H9 (cell line): ENCODE data around the gene EPC2. TPM values are rescaled to one million over a fixed set of nuclear protein-coding genes. Genes with fewer than 3 reads are reported as not detected.

ENCODE experiments used
- DNase-seq: peaks from one replicate; pipeline ENCODE4 v3.0.0-alpha.2; 2017
- H2AFZ ChIP-seq: one replicate; pipeline ENCODE4 v1.6.1; 2013; ENCODE audit warnings: mild to moderate bottlenecking, low read length, control low read depth, moderate library complexity
- H2AK5ac ChIP-seq: 2 replicates; pipeline ENCODE4 v1.6.1; 2013; ENCODE audit warnings: low read length, control low read depth, mixed read lengths; ENCODE audit not compliant: insufficient read length
- H2BK120ac ChIP-seq: one replicate; pipeline ENCODE4 v1.6.1; 2013; ENCODE audit warnings: low read depth, mild to moderate bottlenecking, low read length, control low read depth, inconsistent platforms; ENCODE audit not compliant: poor library complexity, severe bottlenecking
- H2BK12ac ChIP-seq: 2 replicates; pipeline ENCODE4 v1.6.1; 2013; ENCODE audit warnings: low read length, control low read depth, mixed read lengths, low read depth; ENCODE audit not compliant: insufficient read length
- H2BK15ac ChIP-seq: 2 replicates; pipeline ENCODE4 v1.6.1; 2013; ENCODE audit warnings: low read depth, low read length, control low read depth
- H2BK20ac ChIP-seq: one replicate; pipeline ENCODE4 v1.6.1; 2013; ENCODE audit warnings: low read depth, mild to moderate bottlenecking, low read length, control low read depth, inconsistent platforms; ENCODE audit not compliant: poor library complexity, severe bottlenecking
- H2BK5ac ChIP-seq: 2 replicates; pipeline ENCODE4 v1.6.1; 2013; ENCODE audit warnings: low read length, control low read depth, mixed read lengths; ENCODE audit not compliant: insufficient read length
- H3K14ac ChIP-seq: 2 replicates; pipeline ENCODE4 v1.6.1; 2013; ENCODE audit warnings: low read length, control low read depth; ENCODE audit not compliant: insufficient read depth
- H3K18ac ChIP-seq: 2 replicates; pipeline ENCODE4 v1.6.1; 2013; ENCODE audit warnings: low read depth, mild to moderate bottlenecking, mixed read lengths, low read length, control low read depth; ENCODE audit not compliant: insufficient read length
- H3K23ac ChIP-seq: 2 replicates; pipeline ENCODE4 v1.6.1; 2013; ENCODE audit warnings: low read length, control low read depth, mixed read lengths, low read depth; ENCODE audit not compliant: insufficient read length
- H3K23me2 ChIP-seq: 2 replicates; pipeline ENCODE4 v1.6.1; 2013; ENCODE audit warnings: low read depth, mild to moderate bottlenecking, mixed read lengths, low read length, control low read depth; ENCODE audit not compliant: insufficient read length, poor library complexity, severe bottlenecking
- H3K27ac ChIP-seq: 2 replicates; pipeline ENCODE4 v1.5.1; 2013; ENCODE audit warnings: low read length, control low read depth, mixed read lengths, low read depth; ENCODE audit not compliant: insufficient read length
- H3K27me3 ChIP-seq: 2 replicates; pipeline ENCODE4 v1.6.1; 2013; ENCODE audit warnings: low read length, control low read depth, inconsistent platforms; ENCODE audit not compliant: insufficient read depth
- H3K4ac ChIP-seq: 2 replicates; pipeline ENCODE4 v1.6.1; 2013; ENCODE audit warnings: low read depth, mild to moderate bottlenecking, control low read depth, inconsistent platforms, low read length, moderate library complexity
- H3K4me1 ChIP-seq: 2 replicates; pipeline ENCODE4 v1.6.1; 2013; ENCODE audit warnings: low read length, control low read depth, inconsistent platforms; ENCODE audit not compliant: insufficient read depth
- H3K4me2 ChIP-seq: 2 replicates; pipeline ENCODE4 v1.6.1; 2013; ENCODE audit warnings: low read length, control low read depth, mixed read lengths; ENCODE audit not compliant: insufficient read length, insufficient read depth
- H3K56ac ChIP-seq: 2 replicates; pipeline ENCODE4 v1.6.1; 2013; ENCODE audit warnings: low read depth, mild to moderate bottlenecking, mixed read lengths, low read length, control low read depth; ENCODE audit not compliant: insufficient read length
- H3K79me1 ChIP-seq: 2 replicates; pipeline ENCODE4 v1.6.1; 2013; ENCODE audit warnings: low read depth, mild to moderate bottlenecking, moderate library complexity, low read length, control low read depth, inconsistent platforms; ENCODE audit not compliant: insufficient read depth, poor library complexity, severe bottlenecking
- H3K79me2 ChIP-seq: 2 replicates; pipeline ENCODE4 v1.6.1; 2013; ENCODE audit warnings: low read length, control low read depth, inconsistent platforms; ENCODE audit not compliant: insufficient read depth
- H3K9ac ChIP-seq: 2 replicates; pipeline ENCODE4 v1.6.1; 2013; ENCODE audit warnings: low read length, control low read depth, mixed read lengths; ENCODE audit not compliant: insufficient read length; ENCODE audit errors: extremely low read depth
- H3K9me3 ChIP-seq: one replicate; pipeline ENCODE4 v1.6.1; 2013; ENCODE audit warnings: low read depth, low read length, inconsistent platforms; ENCODE audit not compliant: control insufficient read depth
- H3T11ph ChIP-seq: one replicate; pipeline ENCODE4 v1.6.1; 2013; ENCODE audit warnings: mild to moderate bottlenecking, low read length, control low read depth, inconsistent platforms
- H4K20me1 ChIP-seq: one replicate; pipeline ENCODE4 v1.6.1; 2013; ENCODE audit not compliant: control insufficient read depth, insufficient read length, insufficient read depth
- H4K5ac ChIP-seq: 2 replicates; pipeline ENCODE4 v1.6.1; 2013; ENCODE audit warnings: low read depth, mild to moderate bottlenecking, mixed read lengths, low read length, control low read depth; ENCODE audit not compliant: insufficient read length
- H4K8ac ChIP-seq: replicated peaks from 2 replicates; pipeline ENCODE4 v1.6.1; 2013; ENCODE audit warnings: low read length, control low read depth, mixed read lengths, low read depth; ENCODE audit not compliant: insufficient read length
- H4K91ac ChIP-seq: 2 replicates; pipeline ENCODE4 v1.6.1; 2013; ENCODE audit warnings: low read depth, mild to moderate bottlenecking, moderate library complexity, mixed read lengths, low read length, control low read depth; ENCODE audit not compliant: insufficient read length
- H3K27ac Mint-ChIP-seq, 3 experiments: 2 replicates in 2 of 3; 3 replicates in 1 of 3; pipeline ENCODE4 v1.8.0; 2020 to 2021; ENCODE audit warnings: mixed read lengths in 3 of 3, mild to moderate bottlenecking in 1 of 3, moderate library complexity in 1 of 3
- H3K27me3 Mint-ChIP-seq: 2 replicates; pipeline ENCODE4 v1.8.0; 2021; ENCODE audit warnings: low read depth, mild to moderate bottlenecking, moderate library complexity, mixed read lengths
- H3K36me3 Mint-ChIP-seq, 3 experiments: 2 replicates in 2 of 3; 3 replicates in 1 of 3; pipeline ENCODE4 v1.8.0; 2020 to 2021; ENCODE audit warnings: low read depth in 3 of 3, mixed read lengths in 3 of 3; ENCODE audit not compliant: insufficient read depth in 1 of 3
- H3K4me1 Mint-ChIP-seq, 2 experiments: 2 replicates each; pipeline ENCODE4 v1.8.0; 2020; ENCODE audit warnings: mixed read lengths in 2 of 2
- H3K4me3 Mint-ChIP-seq, 2 experiments: 2 replicates in 1 of 2; 3 replicates in 1 of 2; pipeline ENCODE4 v1.8.0; 2020 to 2021; ENCODE audit warnings: mild to moderate bottlenecking in 2 of 2, mixed read lengths in 2 of 2, moderate library complexity in 1 of 2
- H3K9me3 Mint-ChIP-seq, 2 experiments: 2 replicates in 1 of 2; 3 replicates in 1 of 2; pipeline ENCODE4 v1.8.0; 2020; ENCODE audit warnings: mild to moderate bottlenecking in 2 of 2, mixed read lengths in 2 of 2, moderate library complexity in 1 of 2
- CTCF ChIP-seq: fragments of 200-600 bp; sonication (generic); conservative IDR thresholded peaks from 3 replicates; pipeline ENCODE4 v1.8.0; 2021; ENCODE audit warnings: antibody characterized with exemption, mild to moderate bottlenecking
- total RNA-seq: library from RNA; stranded (reverse); gene quantifications from 2 replicates; pipeline ENCODE4 v1.2.1, GENCODE V29; 2021

EPC2 gene
- total RNA-seq, 1 experiment from 2014 or later: 31.3 TPM

- no peak overlapping the region for H3K4me2 ChIP-seq
- no peak overlapping the region for H3K56ac ChIP-seq
- no peak overlapping the region for H3K4ac ChIP-seq
- H3K79me1 ChIP-seq: no peaks in the 10 kb centered on the region
- H2BK20ac ChIP-seq: no peak overlapping the region
- Mint-ChIP-seq H3K27me3 (no peaks in the 10 kb centered on the region), H3K36me3 (no peaks in the 10 kb centered on the region; a peak in 1 of 7 replicates), H3K4me3 (no peak overlapping the region), H3K9me3 (no peaks in the 10 kb centered on the region), H3K4me1 (peaks cover 24 to 30% of the 10 kb centered on the region in 2 experiments), H3K27ac (peak overlapping the region; percentile 8 to 80 (median 56); a peak in 5 of 7 replicates)
- H4K20me1 ChIP-seq: no peaks in the 10 kb centered on the region
- DNase-seq: peak; percentile 62
- no peaks in the 10 kb centered on the region for H3K23me2 ChIP-seq
- no peak overlapping the region for H3T11ph ChIP-seq
- no peak overlapping the region for H4K8ac ChIP-seq
- no peak overlapping the region for H4K91ac ChIP-seq
- no peak overlapping the region for H3K23ac ChIP-seq
- H2BK5ac ChIP-seq: no peak overlapping the region
- H3K14ac ChIP-seq: no peak overlapping the region
- no peak overlapping the region for H3K9ac ChIP-seq
- no peaks in the 10 kb centered on the region for H3K27me3 ChIP-seq
- H3K79me2 ChIP-seq: no peaks in the 10 kb centered on the region
- no peak overlapping the region for H2BK12ac ChIP-seq
- no peak overlapping the region for H2AFZ ChIP-seq
- no peak overlapping the region for H3K18ac ChIP-seq
- H2BK15ac ChIP-seq: no peak overlapping the region
- H3K9me3 ChIP-seq: no peaks in the 10 kb centered on the region
- H2BK120ac ChIP-seq: no peak overlapping the region
- H4K5ac ChIP-seq: no peak overlapping the region
- peaks cover 18% of the 10 kb centered on the region; the same call in 1 of the 2 replicates for H3K4me1 ChIP-seq
- no peak for TF ChIP-seq CTCF
- no peak overlapping the region for H2AK5ac ChIP-seq
- H3K27ac ChIP-seq: peak overlapping the region; percentile 9
These were observed 30.6 kb upstream of the EPC2 start for GRCh38 chr2:148614014-148614321.
